Skeletal muscle satellite cell (primary cell): Measurements from ENCODE around the gene GRAMD1B.

Experiments used
- H3K27me3 ChIP-seq: 2 replicates; pipeline ENCODE4 v1.7.0; 2013; ENCODE audit warnings: low read length; ENCODE audit not compliant: control insufficient read depth, insufficient read depth
- H3K36me3 ChIP-seq: 2 replicates; pipeline ENCODE4 v1.7.0; 2013; ENCODE audit warnings: mild to moderate bottlenecking, control low read depth, low read length; ENCODE audit not compliant: insufficient read depth
- H3K4me1 ChIP-seq: 2 replicates; pipeline ENCODE4 v1.7.0; 2013; ENCODE audit warnings: low read length; ENCODE audit not compliant: control insufficient read depth, insufficient read depth
- H3K4me2 ChIP-seq: 2 replicates; pipeline ENCODE4 v1.7.0; 2013; ENCODE audit warnings: mild to moderate bottlenecking, low read length
- H3K4me3 ChIP-seq: 2 replicates; pipeline ENCODE4 v1.7.0; 2013; ENCODE audit warnings: low read length
- H3K9ac ChIP-seq: 2 replicates; pipeline ENCODE4 v1.7.0; 2013; ENCODE audit warnings: mild to moderate bottlenecking, low read depth, low read length, moderate library complexity
- H3K9me3 ChIP-seq: replicated peaks from 2 replicates; pipeline ENCODE4 v1.7.0; 2013; ENCODE audit warnings: mild to moderate bottlenecking, control low read depth, low read length

Gene GRAMD1B

GRCh38 chr11:123611698-123612097, 181.6 kb downstream of the GRAMD1B start:
- no peaks in the 10 kb centered on the region for H3K9me3 ChIP-seq
- no peaks in the 10 kb centered on the region for H3K27me3 ChIP-seq
- H3K4me2 ChIP-seq = no peak overlapping the region
- no peak overlapping the region for H3K9ac ChIP-seq
- peaks cover 4% of the 10 kb centered on the region for H3K4me1 ChIP-seq
- H3K36me3 ChIP-seq = no peaks in the 10 kb centered on the region
- H3K4me3 ChIP-seq = no peak overlapping the region

GRCh38 chr11:123616505-123617198, 186.6 kb downstream of the GRAMD1B start:
- H3K4me1 ChIP-seq = peaks cover 6% of the 10 kb centered on the region
- H3K27me3 ChIP-seq = no peaks in the 10 kb centered on the region
- H3K4me3 ChIP-seq = no peak overlapping the region
- no peak overlapping the region for H3K9ac ChIP-seq
- no peak overlapping the region for H3K4me2 ChIP-seq
- no peaks in the 10 kb centered on the region for H3K9me3 ChIP-seq
- no peaks in the 10 kb centered on the region for H3K36me3 ChIP-seq

GRCh38 chr11:123622576-123622975, 192.5 kb downstream of the GRAMD1B start:
- Histone ChIP-seq H3K9me3 (no peaks in the 10 kb centered on the region), H3K4me2 (no peak overlapping the region), H3K4me1 (no peaks in the 10 kb centered on the region), H3K36me3 (no peaks in the 10 kb centered on the region), H3K4me3 (no peak overlapping the region), H3K27me3 (no peaks in the 10 kb centered on the region), H3K9ac (no peak overlapping the region)

GRCh38 chr11:123624974-123625373, 194.9 kb downstream of the GRAMD1B start:
- Histone ChIP-seq H3K4me1 (no peaks in the 10 kb centered on the region), H3K4me3 (no peak overlapping the region), H3K36me3 (no peaks in the 10 kb centered on the region), H3K27me3 (no peaks in the 10 kb centered on the region), H3K9me3 (no peaks in the 10 kb centered on the region), H3K4me2 (no peak overlapping the region), H3K9ac (no peak overlapping the region)

- Histone ChIP-seq H3K4me1 (no peaks in the 10 kb centered on the region), H3K36me3 (no peaks in the 10 kb centered on the region), H3K9ac (no peak overlapping the region), H3K4me3 (no peak overlapping the region), H3K9me3 (no peaks in the 10 kb centered on the region), H3K4me2 (no peak overlapping the region), H3K27me3 (peaks cover 22% of the 10 kb centered on the region)
Observed at GRCh38 chr11:123628936-123629683, 199.0 kb downstream of the GRAMD1B start.

- Histone ChIP-seq H3K4me3 (no peak overlapping the region), H3K27me3 (peaks cover 28% of the 10 kb centered on the region), H3K9ac (no peak overlapping the region), H3K4me1 (no peaks in the 10 kb centered on the region), H3K36me3 (no peaks in the 10 kb centered on the region), H3K9me3 (no peaks in the 10 kb centered on the region), H3K4me2 (no peak overlapping the region)
Observed at GRCh38 chr11:123630126-123630608, 200.1 kb downstream of the GRAMD1B start.

- no peak overlapping the region for H3K9ac ChIP-seq
- H3K9me3 ChIP-seq = no peaks in the 10 kb centered on the region
Observed at GRCh38 chr11:123640029-123640428, 210.0 kb downstream of the GRAMD1B start.

GRCh38 chr11:123640677-123641494, 210.8 kb downstream of the GRAMD1B start:
- Histone ChIP-seq H3K4me1 (no peaks in the 10 kb centered on the region), H3K36me3 (no peaks in the 10 kb centered on the region), H3K27me3 (peaks cover 21% of the 10 kb centered on the region), H3K4me2 (no peak overlapping the region), H3K9ac (no peak overlapping the region), H3K4me3 (no peak overlapping the region), H3K9me3 (no peaks in the 10 kb centered on the region)

More at GRCh38 chr11:123640029-123640428, 210.0 kb downstream of the GRAMD1B start:
- Histone ChIP-seq H3K27me3 (peaks cover 22% of the 10 kb centered on the region), H3K4me2 (no peak overlapping the region), H3K4me3 (no peak overlapping the region), H3K36me3 (no peaks in the 10 kb centered on the region), H3K4me1 (no peaks in the 10 kb centered on the region)

- H3K27me3 ChIP-seq = peaks cover 19% of the 10 kb centered on the region
- no peak overlapping the region for H3K9ac ChIP-seq
- H3K4me1 ChIP-seq = no peaks in the 10 kb centered on the region
- no peaks in the 10 kb centered on the region for H3K9me3 ChIP-seq
- H3K4me2 ChIP-seq = no peak overlapping the region
- no peak overlapping the region for H3K4me3 ChIP-seq
- no peaks in the 10 kb centered on the region for H3K36me3 ChIP-seq
Observed at GRCh38 chr11:123641495-123641840, 211.4 kb downstream of the GRAMD1B start.

- H3K9ac ChIP-seq = no peak overlapping the region
- H3K4me2 ChIP-seq = no peak overlapping the region
- peaks cover 22% of the 10 kb centered on the region for H3K27me3 ChIP-seq
- H3K4me1 ChIP-seq = no peaks in the 10 kb centered on the region
- H3K4me3 ChIP-seq = no peak overlapping the region
- H3K9me3 ChIP-seq = no peaks in the 10 kb centered on the region
- no peaks in the 10 kb centered on the region for H3K36me3 ChIP-seq
Observed at GRCh38 chr11:123642435-123642834, 212.4 kb downstream of the GRAMD1B start.

GRCh38 chr11:123645286-123645975, 215.4 kb downstream of the GRAMD1B start:
- Histone ChIP-seq H3K9me3 (no peaks in the 10 kb centered on the region), H3K4me2 (no peak overlapping the region), H3K9ac (no peak overlapping the region), H3K27me3 (peaks cover 21% of the 10 kb centered on the region), H3K36me3 (no peaks in the 10 kb centered on the region), H3K4me3 (no peak overlapping the region), H3K4me1 (no peaks in the 10 kb centered on the region)
